ENCODE data around the gene COA6.
"Not testable (repeated sequence)": the region's sequence is repeated elsewhere in the genome, so short reads cannot be mapped to it uniquely, and the experiment has no call there.

The COA6 gene

GRCh38 chr1:234362558-234362957 lies 10.7 kb upstream of the COA6 start:
- no peak for DNase-seq

GRCh38 chr1:234368320-234369032 lies 4.8 kb upstream of the COA6 start:
- no peak for DNase-seq

- no peak for DNase-seq
These were observed 4.2 kb upstream of the COA6 start for GRCh38 chr1:234369033-234369430.

- no peak for DNase-seq
These were observed 3.5 kb upstream of the COA6 start for GRCh38 chr1:234369784-234370183.

DNA sequence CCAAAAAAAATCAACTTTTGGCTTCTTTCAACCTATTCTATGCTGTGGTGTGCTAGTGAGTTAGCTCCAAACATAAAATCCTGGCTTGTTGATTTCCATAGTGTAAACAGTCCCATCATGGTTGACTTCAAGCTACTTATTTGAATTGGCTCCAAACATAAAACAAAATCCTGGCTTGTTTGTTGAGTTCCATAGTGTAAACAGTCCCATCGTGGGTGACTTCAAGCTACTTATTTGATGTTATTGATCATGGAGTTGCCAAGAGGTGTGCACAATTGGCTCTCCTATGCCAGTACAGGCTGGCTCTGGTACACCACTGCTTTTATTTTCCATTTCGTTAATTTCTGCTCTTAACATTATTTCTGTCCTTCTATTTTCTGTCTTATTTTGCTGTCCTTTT lies 1.8 kb upstream of the COA6 start:
- no peak for DNase-seq

DNA sequence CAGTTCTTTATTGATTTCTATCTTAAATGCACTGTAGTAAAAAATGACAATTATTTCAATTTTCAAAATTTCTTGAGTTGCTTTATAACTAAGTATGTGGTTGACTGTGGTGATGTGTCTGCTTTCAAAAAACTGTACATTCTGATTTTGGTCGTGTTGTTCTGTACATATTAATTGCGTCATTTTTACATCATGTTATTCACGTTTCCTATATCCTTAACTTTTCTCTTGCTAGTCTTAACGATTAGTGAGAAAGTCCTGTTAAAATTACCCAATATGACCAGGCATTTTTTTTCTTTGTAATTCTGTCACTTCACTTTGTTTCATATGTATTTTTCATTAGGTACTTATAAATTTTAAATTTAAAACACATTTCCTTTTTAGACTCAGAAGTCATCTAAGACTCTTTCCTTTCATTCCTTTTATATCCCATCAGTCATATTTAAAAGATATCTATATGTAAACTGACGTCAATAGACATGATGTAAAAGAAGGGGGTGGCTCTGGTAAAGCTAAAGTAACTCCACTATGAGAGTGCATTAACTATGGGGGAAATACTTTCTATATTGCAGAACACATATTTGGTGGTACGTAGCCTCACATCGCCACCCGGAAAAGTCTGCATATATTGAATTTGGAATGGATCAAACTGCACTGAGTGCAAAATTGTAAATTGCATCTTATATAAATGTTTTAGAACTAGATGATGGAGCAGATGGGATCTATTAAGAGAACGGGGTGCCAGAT lies 1.1 kb upstream of the COA6 start:
- DNase-seq, result no peak

DNA sequence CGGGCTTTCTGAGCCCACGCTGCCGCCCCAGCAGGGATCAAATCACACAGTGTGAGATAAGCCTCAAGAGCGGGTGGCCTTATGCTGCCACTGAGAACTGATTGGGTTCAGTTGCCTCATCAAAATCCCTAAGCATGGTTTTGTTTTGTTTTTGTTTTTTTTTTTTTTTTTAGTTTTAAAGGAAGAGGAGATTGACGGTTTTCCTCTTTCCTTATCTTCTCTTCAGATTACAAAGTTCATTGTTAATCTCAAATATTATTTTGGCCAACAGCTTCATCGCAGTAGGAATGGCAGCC lies 651 bp downstream of the COA6 start:
- DNase-seq, result no peak

- DNase-seq, result no peak
These were observed 2.4 kb downstream of the COA6 start for GRCh38 chr1:234375672-234376071.

DNA sequence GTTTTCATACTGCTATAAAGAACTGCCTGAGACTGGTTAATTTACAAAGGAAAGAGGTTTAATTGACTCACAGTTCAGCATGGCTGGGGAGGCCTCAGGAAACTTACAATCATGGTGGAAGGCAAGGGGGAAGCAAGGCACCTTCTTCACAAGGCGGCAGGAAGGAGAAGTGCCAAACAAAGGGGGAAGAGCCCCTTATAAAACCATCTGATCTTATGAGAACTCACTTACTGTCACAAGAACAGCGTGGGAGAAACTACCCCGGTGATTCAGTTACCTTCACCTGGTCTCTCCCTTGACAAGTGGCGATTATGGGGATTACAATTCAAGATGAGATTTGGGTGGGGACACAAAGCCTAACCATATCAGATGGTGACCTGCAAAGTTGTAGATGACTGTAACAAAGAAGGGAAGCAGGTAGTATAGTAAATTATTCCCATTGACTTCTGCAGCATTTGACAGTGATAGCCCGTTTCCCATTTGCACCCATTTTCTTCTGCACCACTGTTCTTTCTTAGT lies 6.4 kb downstream of the COA6 start:
- DNase-seq, result not testable (repeated sequence)

GRCh38 chr1:234381699-234382555 lies 8.7 kb downstream of the COA6 start:
- no peak for DNase-seq

GRCh38 chr1:234386122-234386521 lies 12.9 kb downstream of the COA6 start:
- DNase-seq, result no peak

GRCh38 chr1:234388094-234388493 lies 14.8 kb downstream of the COA6 start:
- no peak for DNase-seq

DNA sequence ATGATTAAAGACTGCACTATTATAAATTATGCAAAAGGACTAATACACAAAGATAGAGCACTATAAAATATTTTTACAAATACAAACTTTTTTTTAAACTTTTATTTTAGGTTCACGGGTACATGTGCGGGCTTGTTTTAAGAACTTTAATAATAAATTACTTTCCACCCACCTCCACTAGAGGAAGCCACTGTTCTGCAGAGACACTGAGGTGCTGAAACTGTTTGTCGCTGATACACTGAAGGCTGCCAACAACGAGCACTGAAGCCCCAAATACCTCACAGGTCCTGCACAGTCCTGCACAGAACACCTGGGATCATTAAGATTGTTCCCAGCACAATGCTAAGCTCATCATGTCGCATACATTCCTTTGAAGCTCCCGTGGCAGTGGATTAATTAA lies 19.9 kb downstream of the COA6 start:
- DNase-seq, result no peak

- no peak for DNase-seq
These were observed 22.0 kb downstream of the COA6 start for GRCh38 chr1:234395297-234395696.

GRCh38 chr1:234396092-234396491 lies 22.8 kb downstream of the COA6 start:
- no peak for DNase-seq

GRCh38 chr1:234396871-234397270 lies 23.6 kb downstream of the COA6 start:
- no peak for DNase-seq

- DNase-seq, result no peak
These were observed 24.5 kb downstream of the COA6 start for GRCh38 chr1:234397732-234398131.

- no peak for DNase-seq
These were observed 25.7 kb downstream of the COA6 start for GRCh38 chr1:234398849-234399381.

- DNase-seq, result not testable (repeated sequence)
These were observed 26.3 kb downstream of the COA6 start for GRCh38 chr1:234399515-234399914.

- no peak for DNase-seq
These were observed 27.5 kb downstream of the COA6 start for GRCh38 chr1:234400773-234401172.

DNA sequence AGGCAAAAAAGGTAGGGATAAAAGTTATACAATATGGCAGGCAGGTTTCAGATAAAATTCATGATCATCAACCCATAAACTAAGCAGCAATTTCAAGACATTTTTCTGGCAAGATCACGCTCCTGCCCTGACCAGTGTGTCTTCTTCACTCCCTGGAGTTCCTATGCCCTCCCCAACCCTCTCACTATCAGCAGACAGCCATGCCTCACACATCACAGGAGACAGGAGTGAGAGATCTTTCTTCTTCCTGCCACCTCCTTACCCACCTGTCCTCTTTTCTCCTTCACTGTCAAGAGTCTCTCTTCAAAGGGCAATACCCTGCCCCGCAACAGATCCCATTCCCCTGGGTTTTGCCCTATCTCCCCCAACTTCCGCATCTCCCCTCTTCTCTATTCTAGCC lies 28.4 kb downstream of the COA6 start:
- no peak for DNase-seq

- no peak for DNase-seq
These were observed 29.7 kb downstream of the COA6 start for GRCh38 chr1:234402939-234403338.

DNA sequence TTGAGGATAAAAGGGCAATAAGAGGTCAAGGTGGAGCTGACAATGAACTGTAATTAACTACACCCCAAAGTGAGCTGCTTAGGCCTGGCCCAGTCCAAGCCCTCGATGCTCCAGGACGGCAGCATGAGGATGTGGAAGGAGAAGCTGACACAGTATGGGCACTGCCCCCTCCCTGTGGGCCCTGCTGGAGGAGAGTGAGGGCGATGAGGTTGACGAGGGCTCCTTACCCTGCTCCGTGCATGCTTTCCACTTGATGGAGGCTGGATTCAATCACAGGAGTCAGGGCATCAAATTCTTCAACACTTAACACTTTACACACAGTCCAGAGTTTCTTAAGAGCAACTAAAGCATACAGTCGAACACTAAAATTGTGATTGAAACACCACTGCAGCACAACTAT lies 32.4 kb downstream of the COA6 start:
- DNase-seq, result no peak
